Naive thymus-derived CD4-positive, alpha-beta T cell (primary cell): ENCODE measurements around the gene ART5. TPM values are rescaled to one million over a fixed set of nuclear protein-coding genes. Genes with fewer than 3 reads are reported as not detected.

ENCODE experiments used
- ATAC-seq: fragments of 150-1000 bp; cut with Tn5 transposase; 2 replicates; pipeline ENCODE4 v1.10.0; 2021; ENCODE audit warnings: mild to moderate bottlenecking, moderate library complexity
- CTCF ChIA-PET: fragments of 350-600 bp; sonication (Branson Sonifier 250); formaldehyde crosslinking; loops from one replicate; lab custom pipeline; 2021; ENCODE audit warnings: antibody characterized with exemption; lab: Charles Lee
- POLR2A ChIA-PET: fragments of 350-600 bp; sonication (Branson Sonifier 250); formaldehyde crosslinking; loops from one replicate; lab custom pipeline; 2021; ENCODE audit warnings: antibody characterized with exemption, inconsistent platforms; lab: Charles Lee
- DNase-seq, 9 donors: peaks; one replicate each; pipeline versions ENCODE4 v3.0.0 to v3.0.0-alpha.2; 2020 to 2022; ENCODE audit warnings: mixed read lengths in 1 of 9
- H3K27ac ChIP-seq: one replicate; pipeline ENCODE4 v1.7.0; 2013; ENCODE audit warnings: mild to moderate bottlenecking, low read depth, low read length, moderate library complexity
- H3K27me3 ChIP-seq, 2 donors: one replicate each; pipeline ENCODE4 v1.7.0; 2013; ENCODE audit warnings: low read length in 2 of 2, mild to moderate bottlenecking in 2 of 2, moderate library complexity in 2 of 2; ENCODE audit not compliant: control insufficient read depth in 2 of 2, insufficient read depth in 2 of 2
- H3K36me3 ChIP-seq, 3 experiments: 1 replicate in 2 of 3; 2 replicates in 1 of 3; pipeline ENCODE4 v1.7.0; 2013; ENCODE audit warnings: low read length in 3 of 3, mild to moderate bottlenecking in 3 of 3, moderate library complexity in 1 of 3; ENCODE audit not compliant: insufficient read depth in 3 of 3, control insufficient read depth in 2 of 3
- H3K4me1 ChIP-seq, 2 donors: one replicate each; pipeline ENCODE4 v1.7.0; 2013; ENCODE audit warnings: low read length in 2 of 2, mild to moderate bottlenecking in 2 of 2, moderate library complexity in 1 of 2; ENCODE audit not compliant: control insufficient read depth in 2 of 2, insufficient read depth in 2 of 2
- H3K4me3 ChIP-seq: 2 replicates; pipeline ENCODE4 v1.7.0; 2013; ENCODE audit warnings: mild to moderate bottlenecking, low read length
- H3K9me3 ChIP-seq, 3 experiments: 1 replicate in 2 of 3; 2 replicates in 1 of 3; pipeline ENCODE4 v1.7.0; 2013; ENCODE audit warnings: low read length in 3 of 3; ENCODE audit not compliant: control insufficient read depth in 2 of 3
- H3K27ac Mint-ChIP-seq, 9 donors: one replicate each; pipeline ENCODE4 v1.8.0; 2020 to 2022; ENCODE audit warnings: mixed read lengths in 9 of 9, mild to moderate bottlenecking in 8 of 9, moderate library complexity in 5 of 9, inconsistent platforms in 2 of 9
- H3K27me3 Mint-ChIP-seq, 5 donors: one replicate each; pipeline ENCODE4 v1.8.0; 2021 to 2022; ENCODE audit warnings: mixed read lengths in 5 of 5, mild to moderate bottlenecking in 1 of 5
- H3K36me3 Mint-ChIP-seq, 5 donors: one replicate each; pipeline ENCODE4 v1.8.0; 2020 to 2022; ENCODE audit warnings: mixed read lengths in 5 of 5, mild to moderate bottlenecking in 3 of 5, inconsistent platforms in 1 of 5
- H3K4me1 Mint-ChIP-seq, 7 donors: one replicate each; pipeline ENCODE4 v1.8.0; 2020 to 2022; ENCODE audit warnings: mixed read lengths in 7 of 7, mild to moderate bottlenecking in 3 of 7, inconsistent platforms in 1 of 7
- H3K4me3 Mint-ChIP-seq, 10 donors: one replicate each; pipeline ENCODE4 v1.8.0; 2020 to 2022; ENCODE audit warnings: mild to moderate bottlenecking in 10 of 10, mixed read lengths in 10 of 10, moderate library complexity in 6 of 10, inconsistent platforms in 2 of 10
- H3K9me3 Mint-ChIP-seq, 11 donors: one replicate each; pipeline ENCODE4 v1.8.0; 2020 to 2022; ENCODE audit warnings: mixed read lengths in 11 of 11, mild to moderate bottlenecking in 4 of 11, inconsistent platforms in 1 of 11, moderate library complexity in 1 of 11
- intact Hi-C, 2 donors: fragments of 100-400 bp; cut with micrococcal nuclease; formaldehyde crosslinking; loops; one replicate each; pipeline ENCODE4 v1.15.1; 2023
- polyA plus RNA-seq, 2 donors: library from polyadenylated mRNA; unstranded; fragments of 300-500 nt; fragmentation: Illumina TruSeq; gene quantifications; one replicate each; pipeline ENCODE4 v1.2.3, GENCODE V29; 2021
- total RNA-seq, 6 experiments: library from RNA in 5 of 6; stranded (reverse) in 5 of 6; gene quantifications; 1 replicate in 5 of 6; 2 replicates in 1 of 6; pipeline ENCODE4 v1.2.3 and lab custom pipeline; 2021 to 2026

The ART5 gene
- total and polyA plus RNA-seq, 7 experiments from 2014 or later: not detected

DNA sequence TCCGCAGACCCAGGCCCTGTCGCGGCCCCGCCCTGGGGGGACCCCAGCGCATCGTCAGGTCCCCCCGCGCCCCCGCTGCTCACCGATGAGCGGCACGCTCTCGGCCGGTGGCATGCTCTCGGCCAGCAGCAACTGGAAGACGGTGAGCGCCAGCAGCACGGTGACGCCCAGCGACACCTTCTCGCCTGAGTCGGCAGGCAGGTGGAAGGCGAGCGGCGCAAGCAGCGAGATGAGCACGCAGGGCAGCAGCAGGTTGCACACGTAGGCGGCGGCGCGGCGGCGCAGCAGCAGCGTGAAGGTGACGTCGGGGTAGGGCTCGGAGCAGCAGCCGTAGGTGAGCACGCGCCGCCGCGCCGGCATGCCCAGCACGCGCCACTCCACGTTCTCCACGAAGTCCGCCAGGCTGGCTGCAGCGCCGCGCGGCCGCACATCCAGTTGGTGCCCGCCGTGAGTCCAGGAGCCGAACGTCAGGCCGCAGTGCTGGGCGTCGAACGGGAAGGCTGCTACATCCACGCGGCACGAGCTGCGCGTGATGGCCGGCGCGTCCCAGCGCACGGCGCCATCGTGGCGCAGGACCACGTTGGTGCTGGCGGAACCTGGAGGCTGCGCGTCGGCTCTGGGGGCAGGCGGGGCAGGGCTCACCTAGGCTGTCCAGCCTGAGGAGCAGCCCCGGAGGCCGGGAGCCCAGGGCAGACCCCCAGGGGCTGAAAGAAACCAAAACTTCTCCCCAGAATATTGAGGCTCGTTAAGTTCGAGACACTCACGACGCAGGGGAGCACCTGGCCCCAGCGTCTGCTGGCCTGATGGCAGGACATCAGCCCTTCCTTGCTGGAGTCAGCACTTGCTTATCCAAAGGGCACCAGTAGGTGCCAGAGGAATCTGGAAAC lies 25.6 kb upstream of the ART5 start:
- Histone ChIP-seq H3K4me1 (no peaks in the 10 kb centered on the region), H3K36me3 (peaks cover under 1 to 76% (median 6%) of the 10 kb centered on the region in 3 experiments), H3K27me3 (no peaks in the 10 kb centered on the region), H3K27ac (no peak overlapping the region), H3K9me3 (no peaks in the 10 kb centered on the region), H3K4me3 (no peak overlapping the region)
- POLR2A ChIA-PET: no interaction called here
- no peak for ATAC-seq
- DNase-seq: no peak
- H3K27ac Mint-ChIP-seq: no peak overlapping the region
- intact Hi-C loops: no loop called here
- H3K4me3 Mint-ChIP-seq: no peak overlapping the region
- no peaks in the 10 kb centered on the region for H3K9me3 Mint-ChIP-seq
- peaks cover 9 to 57% (median 27%) of the 10 kb centered on the region in 5 donors for H3K36me3 Mint-ChIP-seq
- peaks cover 0 to 4% (median 0%) of the 10 kb centered on the region in 7 donors for H3K4me1 Mint-ChIP-seq
- H3K27me3 Mint-ChIP-seq: no peaks in the 10 kb centered on the region
- CTCF ChIA-PET: no interaction called here

DNA sequence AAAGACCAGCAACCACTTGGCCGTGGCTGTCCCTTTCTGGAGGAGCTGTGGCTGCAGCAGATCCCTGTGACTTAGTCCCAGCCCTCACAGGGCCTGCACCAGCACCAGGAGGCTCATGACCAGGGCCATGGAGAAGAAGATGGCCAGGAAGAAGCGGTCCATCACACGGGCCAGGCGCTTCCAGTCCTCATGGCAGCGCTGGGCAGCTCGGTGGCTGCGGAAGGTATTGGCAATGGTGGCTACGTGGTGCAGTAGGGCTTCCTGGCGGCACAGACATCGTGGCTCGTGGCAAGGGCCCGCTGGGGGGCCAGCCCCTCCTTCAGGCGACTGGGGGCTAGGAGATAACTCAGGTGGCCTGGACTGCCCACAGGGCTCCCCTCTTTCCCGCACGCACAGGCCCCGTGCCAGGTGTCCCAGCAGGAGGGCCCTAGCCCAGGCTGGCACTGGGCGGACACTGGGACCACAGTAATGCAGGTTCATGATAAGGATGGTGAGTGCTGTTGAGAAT lies 24.3 kb upstream of the ART5 start:
- Histone ChIP-seq H3K4me3 (no peak overlapping the region), H3K36me3 (peaks cover 0 to 62% (median 6%) of the 10 kb centered on the region in 3 experiments), H3K9me3 (no peaks in the 10 kb centered on the region), H3K4me1 (no peaks in the 10 kb centered on the region), H3K27me3 (no peaks in the 10 kb centered on the region), H3K27ac (no peak overlapping the region)
- CTCF ChIA-PET: no interaction called here
- POLR2A ChIA-PET: no interaction called here
- intact Hi-C loops: no loop called here
- DNase-seq: no peak
- Mint-ChIP-seq H3K36me3 (peaks cover 7 to 51% (median 23%) of the 10 kb centered on the region in 5 donors), H3K9me3 (no peaks in the 10 kb centered on the region), H3K4me3 (no peak overlapping the region), H3K27me3 (no peaks in the 10 kb centered on the region), H3K4me1 (peaks cover 0 to 1% (median 0%) of the 10 kb centered on the region in 7 donors), H3K27ac (peak overlapping the region in 2 of 9 donors; percentile 18 to 27)
- no peak for ATAC-seq

DNA sequence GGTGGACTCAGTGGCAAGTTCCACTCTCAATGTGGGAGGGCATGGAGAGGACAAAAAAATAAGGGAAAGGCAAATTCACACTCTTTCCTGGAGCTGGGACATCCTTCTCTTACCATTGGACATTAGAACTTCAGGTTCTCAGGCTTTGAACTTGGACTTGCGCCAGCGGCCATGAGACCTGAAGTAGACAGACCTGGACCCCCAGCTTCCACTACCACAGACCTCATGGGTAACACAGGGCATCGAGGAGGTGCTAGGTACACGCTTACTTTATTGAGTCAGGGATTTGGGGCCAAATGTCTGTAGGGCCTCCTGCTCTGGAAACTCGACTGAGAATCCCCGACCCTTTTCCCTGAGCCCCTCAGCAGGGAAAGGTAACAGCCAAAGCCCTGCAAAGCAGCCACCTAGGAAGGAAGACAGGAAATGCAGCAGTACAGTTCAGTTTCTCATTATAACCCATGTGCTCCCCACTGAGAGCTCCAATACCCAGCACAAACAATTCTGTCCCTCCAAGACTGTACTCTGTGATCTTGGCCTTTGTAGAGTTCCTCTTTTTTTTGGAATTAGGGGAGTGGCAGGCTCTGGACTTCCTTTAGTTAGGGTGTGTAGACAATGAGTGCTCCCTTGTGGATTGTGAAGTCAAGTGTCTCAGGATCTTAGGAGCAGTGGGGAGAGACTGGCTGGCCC lies 23.7 kb upstream of the ART5 start:
- Histone ChIP-seq H3K9me3 (no peaks in the 10 kb centered on the region), H3K27ac (no peak overlapping the region), H3K4me3 (no peak overlapping the region), H3K27me3 (no peaks in the 10 kb centered on the region), H3K4me1 (no peaks in the 10 kb centered on the region), H3K36me3 (peaks cover 0 to 58% (median 6%) of the 10 kb centered on the region in 3 experiments)
- ChIA-PET CTCF (no interaction called here), POLR2A (no interaction called here)
- peak overlapping the region in 2 of 9 donors; percentile 18 to 67 for H3K27ac Mint-ChIP-seq
- intact Hi-C loops: no loop called here
- no peak overlapping the region for H3K4me3 Mint-ChIP-seq
- H3K27me3 Mint-ChIP-seq: no peaks in the 10 kb centered on the region
- DNase-seq (no peak), ATAC-seq (no peak)
- H3K36me3 Mint-ChIP-seq: peaks cover 7 to 47% (median 20%) of the 10 kb centered on the region in 5 donors
- H3K9me3 Mint-ChIP-seq: no peaks in the 10 kb centered on the region
- peaks cover 0 to 3% (median 0%) of the 10 kb centered on the region in 7 donors for H3K4me1 Mint-ChIP-seq

DNA sequence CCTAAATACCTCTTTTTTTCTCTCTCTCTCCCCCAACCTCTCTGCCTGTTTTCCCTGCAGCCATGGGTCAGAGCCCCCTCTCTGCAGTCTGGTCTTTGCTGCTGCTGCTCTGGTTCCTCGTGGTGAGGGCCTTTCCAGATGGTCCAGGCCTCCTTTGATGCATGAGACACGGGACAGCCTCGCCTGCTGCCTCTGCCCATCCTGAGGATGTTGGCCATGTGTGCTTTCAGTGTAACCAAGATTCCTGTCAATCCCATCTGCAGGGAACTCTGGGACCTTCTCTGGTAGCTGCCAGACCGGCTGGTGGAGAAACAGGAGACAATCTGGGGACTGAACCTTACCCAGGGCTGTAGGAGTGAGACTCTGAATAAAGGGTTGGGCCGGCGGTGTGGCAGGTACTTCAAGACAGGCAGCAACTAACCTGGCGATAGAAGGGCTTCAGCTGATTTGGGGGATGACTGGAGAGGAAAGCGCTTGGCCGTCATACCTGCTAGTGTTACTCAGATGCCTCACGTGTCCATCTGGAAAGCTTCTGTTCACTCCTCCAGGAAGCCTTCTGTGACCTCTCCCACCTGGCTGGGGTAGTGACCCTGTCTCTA lies 22.3 kb upstream of the ART5 start:
- Histone ChIP-seq H3K27me3 (no peaks in the 10 kb centered on the region), H3K9me3 (no peaks in the 10 kb centered on the region), H3K4me3 (no peak overlapping the region), H3K4me1 (no peaks in the 10 kb centered on the region), H3K36me3 (peaks cover 0 to 44% (median 6%) of the 10 kb centered on the region in 3 experiments), H3K27ac (no peak overlapping the region)
- H3K4me3 Mint-ChIP-seq: no peak overlapping the region
- ATAC-seq (no peak), DNase-seq (no peak)
- ChIA-PET CTCF (no interaction called here), POLR2A (no interaction called here)
- intact Hi-C loops: no loop called here
- no peak overlapping the region for H3K27ac Mint-ChIP-seq
- H3K4me1 Mint-ChIP-seq: peaks cover 0 to 3% (median 0%) of the 10 kb centered on the region in 7 donors
- H3K9me3 Mint-ChIP-seq: no peaks in the 10 kb centered on the region
- no peaks in the 10 kb centered on the region for H3K27me3 Mint-ChIP-seq
- peaks cover 6 to 35% (median 13%) of the 10 kb centered on the region in 5 donors for H3K36me3 Mint-ChIP-seq

DNA sequence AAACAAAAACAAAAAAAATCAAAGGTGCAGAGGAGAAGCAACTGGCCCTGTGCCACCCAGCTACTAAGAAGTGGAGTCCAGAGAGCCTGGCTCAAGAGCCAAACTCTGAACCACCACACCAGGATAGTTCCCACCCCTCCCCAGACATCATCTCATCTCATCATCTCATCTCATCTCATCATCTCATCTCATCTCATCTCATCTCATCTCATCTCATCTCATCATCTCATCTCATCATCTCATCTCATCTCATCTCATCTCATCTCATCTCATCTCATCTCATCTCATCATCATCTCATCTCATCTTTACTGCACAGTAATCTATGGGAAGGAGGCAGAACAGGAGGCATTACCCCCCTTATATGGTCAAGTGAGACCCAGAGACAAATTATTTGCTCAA lies 21.1 kb upstream of the ART5 start:
- ChIA-PET POLR2A (no interaction called here), CTCF (no interaction called here)
- H3K27me3 ChIP-seq: no peaks in the 10 kb centered on the region
- H3K9me3 ChIP-seq: no peaks in the 10 kb centered on the region
- intact Hi-C loops: no loop called here
- Mint-ChIP-seq H3K27me3 (peaks cover 0 to 9% (median 6%) of the 10 kb centered on the region in 5 donors), H3K27ac (peak overlapping the region in 1 of 9 donors; percentile 46), H3K4me3 (no peak overlapping the region), H3K9me3 (no peaks in the 10 kb centered on the region), H3K36me3 (peaks cover 5 to 22% (median 13%) of the 10 kb centered on the region in 5 donors), H3K4me1 (peaks cover 0 to 2% (median 0%) of the 10 kb centered on the region in 7 donors)
- no peaks in the 10 kb centered on the region for H3K4me1 ChIP-seq
- H3K36me3 ChIP-seq: peaks cover 0 to 36% (median 6%) of the 10 kb centered on the region in 3 experiments
- H3K4me3 ChIP-seq: no peak overlapping the region
- no peak for DNase-seq
- H3K27ac ChIP-seq: no peak overlapping the region
- ATAC-seq: no peak

DNA sequence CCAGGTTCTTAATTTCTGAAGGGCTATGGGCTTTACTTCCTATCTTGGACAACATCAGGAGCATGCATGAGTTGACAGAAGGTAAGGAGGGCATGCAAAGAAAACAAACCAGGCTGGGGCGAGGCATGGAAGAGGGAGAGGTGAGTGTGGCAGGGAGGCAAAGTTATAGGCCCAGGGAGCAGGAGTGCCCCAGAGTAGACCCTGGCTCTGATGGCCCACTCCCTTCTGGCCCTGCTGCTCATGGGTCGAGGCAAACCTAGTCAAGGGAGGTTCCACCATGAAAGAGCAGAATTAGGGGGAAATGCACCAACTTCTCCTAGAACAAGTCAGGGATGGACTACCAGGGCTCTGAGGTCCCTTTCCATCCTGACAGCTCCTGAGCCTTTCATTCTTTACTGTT lies 19.2 kb upstream of the ART5 start:
- H3K4me1 Mint-ChIP-seq: peaks cover 0 to 2% (median 0%) of the 10 kb centered on the region in 7 donors
- CTCF ChIA-PET: no interaction called here
- Histone ChIP-seq H3K27ac (no peak overlapping the region), H3K4me3 (no peak overlapping the region), H3K36me3 (peaks cover 0 to 20% (median 0%) of the 10 kb centered on the region in 3 experiments), H3K27me3 (no peaks in the 10 kb centered on the region), H3K4me1 (no peaks in the 10 kb centered on the region), H3K9me3 (no peaks in the 10 kb centered on the region)
- peaks cover 5 to 11% (median 6%) of the 10 kb centered on the region in 5 donors for H3K36me3 Mint-ChIP-seq
- H3K27me3 Mint-ChIP-seq: peaks cover 0 to 14% (median 9%) of the 10 kb centered on the region in 5 donors
- DNase-seq (no peak), ATAC-seq (no peak)
- no peak overlapping the region for H3K4me3 Mint-ChIP-seq
- H3K27ac Mint-ChIP-seq: no peak overlapping the region
- no peaks in the 10 kb centered on the region for H3K9me3 Mint-ChIP-seq
- intact Hi-C loops: no loop called here
- POLR2A ChIA-PET: no interaction called here
